Panc1 (cell line): ENCODE measurements around the gene CFDP1.

Experiments used
- CTCF ChIP-seq: fragments of 450-650 bp; IDR thresholded peaks from 2 replicates; pipeline ENCODE4 v1.5.1; 2017; ENCODE audit warnings: mild to moderate bottlenecking
- POLR2AphosphoS5 ChIP-seq: IDR thresholded peaks from 2 replicates; pipeline ENCODE4 v1.6.1; 2012; ENCODE audit warnings: mild to moderate bottlenecking, low read depth, low read length, moderate library complexity
- REST ChIP-seq, 2 experiments: IDR thresholded peaks; 2 replicates each; pipeline ENCODE4 v1.6.1; 2011 to 2012; ENCODE audit warnings: low read depth in 2 of 2, control low read depth in 1 of 2, low read length in 1 of 2, mild to moderate bottlenecking in 1 of 2, moderate library complexity in 1 of 2; ENCODE audit not compliant: insufficient read depth in 1 of 2
- SIN3A ChIP-seq: IDR thresholded peaks from 2 replicates; pipeline ENCODE4 v1.6.1; 2012; ENCODE audit warnings: low read depth, mild to moderate bottlenecking, low read length, moderate library complexity, borderline replicate concordance; ENCODE audit not compliant: insufficient read depth

GRCh38 chr16:75385507-75386152 is 47.7 kb downstream of the CFDP1 start:
- no peak for TF ChIP-seq POLR2AphosphoS5
- TF ChIP-seq CTCF = peak; percentile 58; the same call in 1 of the 2 replicates
- TF ChIP-seq REST (IDR thresholded peaks at IDR 0.05; ENCODE audit: insufficient read depth in 1 of 2, low read depth in 2 of 2, low read length in 1 of 2) = no peak
- TF ChIP-seq SIN3A = no peak
